GM18870 (cell line): Measurements from ENCODE around the gene SH3RF3.
"Not testable (repeated sequence)": the region's sequence is repeated elsewhere in the genome, so short reads cannot be mapped to it uniquely, and the experiment has no call there.

ENCODE experiments used
- ATAC-seq: cut with Tn5 transposase; IDR thresholded peaks from one replicate; pipeline ENCODE4 v1.9.1; 2021; ENCODE audit warnings: moderate library complexity; ENCODE audit not compliant: unreplicated experiment

SH3RF3 gene

DNA sequence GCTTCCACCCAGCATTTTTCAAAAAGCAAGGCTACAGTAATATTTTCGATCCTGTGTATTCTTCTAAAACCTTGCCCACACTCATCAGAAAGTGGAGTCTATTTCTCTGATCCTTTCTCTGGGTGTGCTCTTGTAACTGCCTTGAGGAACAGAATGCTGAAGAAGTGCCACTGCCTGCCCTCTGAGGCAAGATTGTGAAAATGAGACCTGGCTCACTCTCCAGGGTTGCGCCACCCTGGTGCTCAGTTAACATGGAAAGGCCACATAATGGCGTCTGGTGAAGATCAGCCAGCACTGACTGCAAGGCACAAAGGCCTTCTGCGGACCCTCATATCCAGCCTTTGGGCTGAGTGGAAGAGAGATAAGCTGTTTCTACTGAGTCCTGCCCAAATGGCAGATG is 11.2 kb upstream of the SH3RF3 start:
- no peak for ATAC-seq

DNA sequence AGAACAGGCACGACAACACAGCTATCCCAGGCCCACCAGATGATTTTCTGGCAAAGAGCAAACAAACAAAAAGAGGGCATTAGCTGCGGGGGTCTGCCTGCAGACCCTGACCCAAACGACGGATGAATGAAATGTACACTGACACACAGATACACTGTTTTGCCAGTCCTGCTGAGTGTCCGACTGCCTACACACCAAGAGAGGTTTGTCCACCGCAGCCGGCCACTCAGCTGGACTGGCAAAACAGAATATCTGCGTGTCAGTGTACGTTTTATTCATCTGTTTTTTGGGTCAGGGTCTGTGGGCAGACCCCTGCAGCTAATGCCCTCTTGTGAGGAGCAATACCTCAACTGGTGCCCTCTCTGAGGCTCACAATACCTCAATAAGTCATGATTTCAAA is 10.7 kb upstream of the SH3RF3 start:
- no peak for ATAC-seq

DNA sequence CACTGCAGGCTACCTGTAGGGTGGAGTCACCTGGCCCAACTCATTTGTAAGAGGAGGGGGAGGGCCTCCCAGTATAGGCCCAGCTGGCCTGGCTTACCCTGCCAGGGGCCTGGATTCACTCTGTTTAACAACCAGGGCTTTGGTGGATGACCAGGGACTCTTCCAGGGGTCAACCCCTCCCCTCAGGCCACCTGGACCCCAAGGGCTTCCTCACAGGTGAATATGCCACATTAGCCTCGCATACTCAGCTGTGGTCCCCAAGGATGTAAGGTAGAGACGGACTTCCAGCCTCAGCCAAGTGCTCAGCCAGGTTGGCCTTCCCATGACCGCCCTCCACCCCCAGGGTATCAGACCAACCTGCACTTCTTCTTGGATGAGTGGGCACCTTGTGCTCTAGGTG is 8.8 kb upstream of the SH3RF3 start:
- no peak for ATAC-seq

DNA sequence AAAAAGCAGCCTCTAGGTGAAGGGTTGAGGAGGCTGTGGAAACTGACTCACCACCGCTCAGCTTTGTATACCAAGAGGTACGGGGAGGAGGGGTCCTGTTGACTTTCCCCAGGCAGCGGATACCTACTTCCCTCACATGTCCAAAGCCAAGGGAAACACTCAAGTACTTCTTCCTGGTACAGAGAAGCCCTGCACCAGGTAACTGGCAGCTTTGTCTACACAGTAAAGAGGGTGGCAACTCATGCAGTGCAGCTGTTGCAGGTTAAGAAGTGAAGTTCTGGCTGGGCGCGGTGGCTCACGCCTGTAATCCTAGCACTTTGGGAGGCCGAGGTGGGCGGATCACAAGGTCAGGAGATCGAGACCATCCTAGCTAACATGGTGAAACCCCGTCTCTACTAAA is 8.3 kb upstream of the SH3RF3 start:
- ATAC-seq = not testable (repeated sequence)

DNA sequence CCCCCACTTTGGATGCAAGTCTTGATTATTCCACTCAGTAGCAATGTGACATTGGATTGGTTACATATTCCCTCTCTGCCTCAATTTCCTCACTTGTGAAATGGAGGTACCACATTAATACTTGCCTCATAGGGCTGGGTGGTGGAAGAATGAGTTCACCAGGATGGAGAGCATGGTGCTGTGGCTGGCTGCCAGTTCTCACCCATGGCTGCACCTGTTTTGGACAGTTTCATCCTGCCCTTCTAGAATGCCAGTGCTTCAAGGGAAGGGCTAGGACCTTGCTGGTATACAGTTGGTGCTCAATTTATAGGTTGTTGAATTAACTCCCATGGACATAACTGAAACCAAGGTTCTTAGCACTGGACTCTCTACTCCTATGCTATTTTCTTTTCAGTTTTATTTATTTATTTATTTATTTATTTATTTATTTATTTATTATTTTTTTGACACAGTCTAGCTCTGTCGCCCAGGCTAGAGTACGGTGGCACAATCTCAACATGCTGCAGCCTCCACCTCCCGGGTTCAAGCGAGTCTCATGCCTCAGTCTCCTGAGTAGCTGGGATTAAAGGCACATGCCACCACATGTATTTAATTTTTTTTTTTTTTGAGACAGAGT is 5.3 kb upstream of the SH3RF3 start:
- ATAC-seq = no peak

DNA sequence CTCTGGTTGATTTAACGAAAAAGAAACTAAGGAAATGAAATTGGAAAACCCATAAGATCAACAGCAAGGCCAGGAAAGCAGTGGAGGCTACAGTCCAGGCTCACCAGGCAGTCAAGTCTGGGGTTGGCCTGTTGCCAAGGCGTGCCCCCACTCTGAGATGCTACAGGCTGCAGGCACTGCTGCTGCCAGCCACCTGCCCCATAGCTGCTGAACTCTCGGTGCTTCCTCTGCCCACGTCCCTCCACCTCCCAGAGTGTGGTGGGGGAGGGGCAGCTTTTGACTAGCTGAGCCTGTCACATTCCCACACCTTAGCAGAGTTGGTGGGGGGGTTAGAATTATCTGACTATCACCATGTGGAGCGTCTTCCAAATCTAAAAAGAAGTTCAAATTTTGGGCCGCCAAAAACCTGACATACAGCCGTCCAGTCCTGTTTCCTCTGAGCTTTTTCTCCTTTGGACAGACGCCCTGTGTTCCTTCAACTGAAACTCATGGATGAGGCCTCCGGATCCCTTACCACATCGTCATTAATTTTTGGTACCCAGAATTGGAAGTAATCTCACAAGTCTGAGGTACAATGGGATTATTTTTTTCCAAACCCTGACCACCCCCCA is 3.9 kb upstream of the SH3RF3 start:
- no peak for ATAC-seq

DNA sequence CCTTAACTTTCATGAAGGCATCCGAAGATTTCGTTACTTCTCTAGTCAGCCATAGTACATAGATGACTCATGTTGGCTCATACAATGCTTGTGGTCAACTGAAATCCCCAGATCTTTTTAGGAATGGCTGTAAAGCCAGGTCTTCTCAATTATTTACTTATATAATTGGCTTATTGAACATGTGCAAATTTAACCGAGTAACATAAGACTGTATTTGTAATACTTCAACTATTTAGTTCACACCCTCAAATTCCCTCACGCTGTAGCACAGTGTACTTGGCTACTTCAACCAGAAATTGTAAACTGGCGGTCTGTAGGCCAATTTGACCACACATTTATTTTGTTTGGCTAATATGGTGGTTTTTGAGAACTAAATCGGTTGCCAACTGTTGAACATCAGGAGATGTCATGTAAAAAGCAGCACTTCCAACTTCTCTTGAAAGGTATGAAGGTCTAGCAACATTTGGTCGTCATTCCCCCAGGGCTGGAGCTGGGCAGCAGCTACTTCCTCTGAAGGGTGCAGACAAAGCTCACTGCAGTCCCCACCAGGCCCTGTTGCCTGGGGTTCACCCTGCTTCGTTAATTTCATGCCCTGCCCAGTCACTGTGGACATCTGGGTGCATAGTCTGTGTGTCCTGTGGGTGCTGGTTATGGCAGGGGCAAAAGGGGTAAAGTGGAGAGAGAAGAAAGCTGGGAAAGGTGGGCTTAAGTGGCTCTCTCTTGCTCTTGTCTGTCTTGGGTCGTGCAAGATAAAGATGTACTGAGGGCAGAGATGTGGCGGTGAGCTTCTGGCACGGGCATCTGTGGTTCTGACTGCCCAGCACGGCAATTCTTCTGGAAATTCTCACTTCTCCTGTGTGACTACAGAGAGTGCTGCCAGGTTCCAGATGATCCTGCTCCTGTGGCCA is 3.2 kb upstream of the SH3RF3 start:
- no peak for ATAC-seq

DNA sequence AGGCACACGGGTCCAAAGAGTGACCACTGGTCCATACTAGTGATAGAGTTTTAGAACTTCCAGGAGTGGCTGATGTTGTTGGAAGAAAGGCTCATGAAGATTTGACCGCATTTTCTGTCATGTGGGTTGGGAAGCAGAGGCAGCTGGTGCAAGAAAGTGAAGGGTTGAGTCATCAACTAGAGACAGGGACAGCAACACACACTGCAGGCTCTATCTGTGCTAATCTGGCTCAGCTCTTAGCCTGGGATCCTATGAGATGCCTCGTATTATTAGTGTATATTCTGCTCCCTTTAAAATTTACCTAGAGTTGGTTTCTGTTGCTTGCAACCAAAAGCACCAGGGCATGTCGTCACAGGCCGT is 2.5 kb upstream of the SH3RF3 start:
- no peak for ATAC-seq

DNA sequence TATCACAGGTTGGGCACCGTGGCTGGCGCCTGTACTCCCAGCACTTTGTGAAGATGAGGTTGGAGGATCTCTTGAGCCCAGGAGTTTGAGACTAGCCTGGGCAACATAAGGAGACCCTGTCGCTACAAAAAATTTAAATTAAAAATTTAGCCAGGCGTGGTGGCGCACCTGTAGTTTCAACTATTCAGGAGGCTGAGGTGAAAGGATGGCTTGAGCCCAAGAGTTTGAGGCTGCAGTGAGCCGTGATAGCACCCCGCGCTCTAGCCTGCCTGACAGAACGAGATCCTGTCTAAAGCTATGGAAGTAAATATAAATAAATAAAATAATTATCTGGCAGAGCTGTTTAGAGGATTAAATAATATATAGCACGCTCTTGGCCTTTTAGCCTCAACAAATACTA is 1.4 kb upstream of the SH3RF3 start:
- no peak for ATAC-seq

DNA sequence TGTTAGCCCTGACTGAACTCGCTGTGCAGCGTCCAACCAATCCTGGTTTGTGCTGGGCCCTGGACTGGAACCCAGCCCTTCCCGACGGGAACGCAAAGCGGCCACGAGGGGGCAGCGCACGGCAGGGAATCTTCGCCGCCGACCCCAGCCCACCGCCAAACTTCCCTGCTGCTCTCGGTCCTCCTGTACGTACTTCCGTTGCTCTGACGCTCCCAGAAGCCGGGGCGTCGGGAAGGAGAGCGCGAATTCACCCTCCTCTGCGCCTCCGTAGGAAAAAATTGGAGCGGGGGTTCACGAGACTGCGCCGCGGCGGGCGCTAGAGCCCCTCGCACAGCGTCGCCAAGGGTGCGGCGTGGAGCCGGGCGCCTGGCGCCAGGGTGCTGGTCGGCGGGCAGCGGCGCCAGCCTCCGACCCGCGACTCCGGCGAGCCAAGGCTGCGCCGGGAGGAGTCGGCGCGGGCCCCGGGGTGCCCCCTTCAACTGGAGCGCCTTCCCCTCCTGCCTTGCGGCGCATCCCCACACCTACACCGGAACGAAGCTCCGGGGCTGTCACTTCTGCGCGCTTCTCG is 873 bp upstream of the SH3RF3 start:
- ATAC-seq = no peak

DNA sequence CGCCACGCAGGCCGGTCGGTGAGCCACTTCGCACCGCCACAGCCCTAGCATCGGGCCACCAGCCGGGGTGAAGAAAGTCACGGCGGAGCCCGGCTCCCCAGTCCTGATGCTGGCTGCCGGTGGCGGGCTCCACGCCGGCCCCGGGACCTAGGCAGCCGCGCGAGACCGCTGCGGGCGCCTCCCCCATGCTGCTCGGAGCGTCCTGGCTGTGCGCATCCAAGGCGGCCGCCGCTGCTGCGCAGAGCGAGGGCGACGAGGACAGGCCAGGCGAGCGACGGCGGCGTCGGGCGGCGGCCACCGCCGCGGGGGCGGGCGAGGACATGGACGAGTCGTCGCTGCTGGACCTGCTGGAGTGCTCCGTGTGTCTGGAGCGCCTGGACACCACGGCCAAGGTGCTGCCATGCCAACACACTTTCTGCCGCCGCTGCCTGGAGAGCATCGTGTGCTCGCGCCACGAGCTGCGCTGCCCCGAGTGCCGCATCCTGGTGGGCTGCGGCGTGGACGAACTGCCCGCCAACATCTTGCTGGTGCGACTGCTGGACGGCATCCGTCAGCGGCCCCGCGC is 433 bp downstream of the SH3RF3 start:
- ATAC-seq = no peak

DNA sequence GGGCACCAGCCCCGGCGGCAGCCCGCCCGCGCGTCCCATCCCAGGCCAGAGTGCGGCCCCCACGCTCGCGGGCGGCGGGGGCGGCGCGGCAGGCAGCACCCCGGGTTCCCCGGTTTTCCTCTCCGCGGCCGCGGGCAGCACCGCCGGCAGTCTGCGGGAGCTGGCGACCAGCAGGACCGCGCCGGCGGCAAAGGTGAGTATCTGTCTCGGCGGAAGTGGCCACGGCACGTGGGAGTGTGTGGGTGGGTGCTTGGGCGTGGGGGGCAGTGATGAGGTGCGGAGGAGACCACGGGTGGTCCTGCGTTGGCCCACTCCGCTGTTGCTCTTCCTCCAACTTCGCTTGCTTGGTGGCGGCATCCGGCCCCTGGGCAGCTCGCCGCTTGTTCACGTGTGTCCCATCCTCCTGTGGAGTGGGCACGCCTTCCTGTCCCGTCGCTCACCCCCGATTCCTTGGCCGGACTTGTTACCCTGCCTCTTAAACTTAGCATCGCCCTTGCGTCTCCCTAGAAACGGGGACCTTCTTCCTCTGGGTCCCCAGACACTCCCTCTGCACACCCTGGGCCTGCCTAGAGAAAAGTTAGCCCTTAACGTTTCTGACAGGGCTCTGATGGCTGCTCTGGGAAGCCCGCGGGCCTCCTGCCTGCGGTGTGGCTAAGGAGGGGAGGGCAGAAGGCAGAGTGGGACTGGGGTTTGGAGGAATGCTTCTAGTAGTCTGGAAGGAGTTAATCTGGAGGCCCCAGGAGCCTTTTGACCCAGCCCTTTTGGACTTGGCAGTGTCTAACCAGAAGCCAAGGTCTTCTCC is 1.1 kb downstream of the SH3RF3 start:
- ATAC-seq = no peak

DNA sequence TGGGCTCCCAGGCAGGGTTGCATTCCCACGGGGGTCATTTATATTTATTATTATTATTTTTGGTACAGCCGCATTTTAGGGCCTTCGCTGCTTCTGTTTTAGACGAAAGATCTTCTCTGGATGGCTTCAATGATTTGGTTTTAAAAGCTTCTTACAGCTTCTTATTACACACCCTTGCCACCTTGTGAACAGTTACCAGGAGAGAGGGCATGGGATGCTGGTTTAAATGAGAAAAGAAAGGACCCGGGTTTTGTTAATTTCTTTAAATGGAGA is 1.7 kb downstream of the SH3RF3 start:
- ATAC-seq = no peak

DNA sequence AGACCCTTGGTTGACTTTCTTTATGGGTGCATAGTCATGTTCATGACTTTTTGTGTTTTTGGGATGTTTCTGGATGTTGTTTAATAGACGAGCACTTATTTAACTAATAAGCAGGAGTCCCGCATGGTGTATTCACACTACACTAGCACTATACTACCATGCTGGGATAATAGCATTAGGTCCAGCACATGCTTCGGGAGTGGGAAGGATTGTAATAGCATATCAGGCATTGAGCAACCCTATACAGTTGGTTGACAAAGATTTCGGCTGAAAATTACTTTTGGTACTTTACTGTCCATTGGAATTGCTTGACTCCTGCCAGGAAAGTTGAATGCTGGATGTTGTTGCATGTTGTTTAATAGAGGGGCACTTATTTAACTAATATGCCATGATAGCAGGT is 2.8 kb downstream of the SH3RF3 start:
- ATAC-seq = no peak

DNA sequence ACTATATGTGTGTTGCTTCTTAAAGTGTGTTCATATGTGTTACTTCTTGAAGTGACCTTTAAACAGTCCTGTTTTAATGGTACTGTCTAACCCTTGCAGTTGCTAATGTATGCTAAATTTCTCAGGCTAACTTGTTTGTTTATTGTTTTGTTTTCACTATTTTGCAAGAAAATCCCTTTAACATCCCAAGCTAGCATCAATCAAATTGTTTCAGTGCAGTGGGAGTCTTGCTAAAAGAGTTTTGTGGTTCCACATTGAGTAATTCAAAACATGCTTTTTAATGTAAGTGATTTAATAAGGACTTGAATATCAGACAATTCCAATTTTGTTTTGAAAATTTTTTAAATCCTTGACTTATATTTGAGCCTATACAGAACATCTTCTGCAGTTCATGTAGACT is 3.6 kb downstream of the SH3RF3 start:
- no peak for ATAC-seq

DNA sequence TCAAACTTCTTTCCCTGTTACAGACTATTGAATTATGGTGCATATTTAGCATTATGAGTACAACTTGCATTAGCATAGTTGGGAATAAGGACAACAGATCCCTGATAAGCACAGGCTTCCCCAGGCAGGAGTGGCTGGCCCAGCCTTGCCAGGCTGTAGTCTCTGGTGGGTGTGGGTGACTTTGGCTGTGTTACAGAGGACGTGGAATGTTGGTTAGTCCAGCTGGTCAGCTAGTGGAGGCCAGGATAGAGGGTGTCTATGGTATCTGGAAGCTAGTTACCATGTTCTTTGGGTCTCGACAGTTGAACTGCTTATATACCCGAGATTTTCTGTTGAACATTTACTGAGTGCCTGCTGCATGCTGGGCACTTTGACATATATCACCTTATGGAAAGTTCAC is 4.7 kb downstream of the SH3RF3 start:
- ATAC-seq = no peak

DNA sequence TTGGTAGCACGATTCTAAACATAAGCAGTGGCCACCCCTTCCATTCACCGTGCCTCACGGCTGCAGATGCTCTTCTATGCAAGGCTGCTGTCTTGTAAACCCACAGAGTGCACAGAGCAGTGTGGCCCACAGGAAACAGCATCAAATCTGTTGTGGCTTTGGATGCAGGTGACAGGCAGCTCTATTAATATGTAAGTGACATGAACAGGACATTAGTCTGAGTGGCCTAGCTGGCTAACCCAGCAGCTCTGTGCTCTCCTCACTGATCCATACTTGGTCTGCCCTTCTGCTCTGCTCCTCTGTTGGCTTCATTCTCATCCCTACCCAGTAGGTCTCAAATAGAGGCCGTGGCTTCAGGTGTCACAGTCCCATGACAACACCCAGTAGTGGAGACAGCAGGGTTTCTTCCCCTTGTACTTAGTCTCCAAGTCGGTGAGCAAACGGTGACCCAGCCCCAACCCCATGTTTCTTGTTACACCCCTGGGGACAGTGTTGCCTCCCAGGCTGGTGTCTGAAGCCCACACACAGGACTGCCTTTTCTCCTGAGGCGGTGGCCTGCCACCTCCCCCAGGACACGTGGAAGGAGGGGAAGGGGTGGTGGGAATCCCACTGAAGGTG is 5.8 kb downstream of the SH3RF3 start:
- ATAC-seq = no peak

DNA sequence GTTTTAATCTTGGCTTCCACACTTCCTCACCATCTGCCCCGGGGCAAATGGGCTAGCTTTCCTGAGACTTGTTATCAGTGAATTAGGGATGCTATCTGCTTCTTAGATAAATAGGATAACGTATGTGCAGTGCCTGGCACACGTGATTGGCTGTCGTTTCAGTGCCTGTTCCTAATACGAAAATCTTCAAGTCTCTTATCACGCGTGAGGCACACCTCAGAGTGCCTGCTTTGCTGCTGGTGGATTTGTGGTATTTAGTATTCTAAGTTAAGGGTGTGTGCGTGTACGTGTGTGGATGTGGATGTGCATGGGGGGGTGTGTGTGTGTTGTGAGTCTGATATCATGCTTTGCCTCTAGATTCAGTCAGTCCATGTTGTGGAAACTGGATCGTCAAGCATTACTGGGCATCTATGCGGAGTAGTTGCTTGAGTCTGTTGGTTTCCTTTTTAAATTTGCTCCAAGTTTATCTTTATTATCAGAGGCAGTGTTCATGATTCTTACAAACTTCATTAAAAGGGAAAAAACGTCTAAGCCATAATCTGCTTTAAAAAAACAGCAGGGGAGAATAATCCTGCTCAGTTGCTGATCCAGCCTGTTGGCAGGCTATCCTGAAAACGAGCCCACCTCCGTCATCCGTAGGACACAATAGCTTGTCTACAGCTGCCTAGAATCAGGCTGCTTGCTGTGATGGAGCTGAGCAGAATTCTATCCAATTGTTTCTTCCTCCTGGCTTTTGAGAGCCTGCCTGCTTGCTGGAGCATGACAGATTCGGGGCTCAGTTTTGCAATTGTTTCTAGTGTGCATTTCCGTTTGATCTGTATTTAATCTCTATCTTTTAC is 6.6 kb downstream of the SH3RF3 start:
- no peak for ATAC-seq

DNA sequence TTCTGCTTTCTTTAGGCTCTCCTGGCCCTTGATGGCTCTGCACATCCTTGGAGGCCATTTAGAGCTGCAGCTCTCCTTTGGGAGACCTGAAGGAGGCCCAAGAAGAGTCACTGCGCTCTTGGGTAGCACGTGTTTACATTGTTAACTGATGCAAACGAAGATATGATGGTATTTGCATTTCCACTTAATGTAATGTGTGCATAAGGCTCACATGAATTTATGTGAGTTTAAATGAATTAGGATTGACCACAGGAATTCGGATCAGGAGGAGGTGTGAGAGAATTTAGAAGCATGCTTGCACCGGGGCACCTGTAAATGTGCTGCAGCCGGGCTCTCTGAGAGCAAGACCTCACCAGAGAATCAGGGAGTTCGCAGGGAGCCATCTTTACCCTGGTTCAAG is 7.5 kb downstream of the SH3RF3 start:
- no peak for ATAC-seq

DNA sequence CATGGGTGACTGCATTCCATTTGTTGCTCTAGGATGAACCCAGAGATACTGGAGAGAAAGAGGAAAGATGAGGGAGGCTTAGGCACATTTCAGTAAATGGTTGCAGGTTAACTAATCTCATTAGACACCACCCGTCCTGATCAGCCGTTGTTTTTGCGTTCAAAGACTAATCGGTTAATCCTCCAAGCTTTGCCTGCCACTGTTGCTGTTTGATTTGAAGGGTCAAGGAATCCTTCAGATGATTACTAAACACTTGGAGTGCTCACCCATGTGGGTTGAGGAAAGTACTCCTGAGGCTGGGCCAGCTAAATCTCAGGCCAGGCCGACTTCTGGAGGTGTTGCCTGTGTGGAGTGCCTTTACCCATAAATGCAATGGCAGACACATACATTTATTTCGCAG is 8.6 kb downstream of the SH3RF3 start:
- ATAC-seq = no peak
